NCI-H187 treated with DMSO at 0.1 percent for 48 hours (cell line): ENCODE results near the gene MRPL52.
"Not testable (repeated sequence)": the region's sequence is repeated elsewhere in the genome, so short reads cannot be mapped to it uniquely, and the experiment has no call there.

Experiments
- DNase-seq: peaks from one replicate; lab custom pipeline; 2025; lab: John Stamatoyannopoulos, UW

The MRPL52 gene

GRCh38 chr14:22811722-22812121 is 18.0 kb upstream of the MRPL52 start:
- DNase-seq = no peak

GRCh38 chr14:22812744-22813143 is 16.9 kb upstream of the MRPL52 start:
- no peak for DNase-seq

GRCh38 chr14:22813145-22813544 is 16.5 kb upstream of the MRPL52 start:
- no peak for DNase-seq

GRCh38 chr14:22814373-22814772 is 15.3 kb upstream of the MRPL52 start:
- DNase-seq = no peak

GRCh38 chr14:22814941-22815713 is 14.6 kb upstream of the MRPL52 start, which contains the start of gene SLC7A7:
Gene SLC7A7, minus strand, starts transcription at chr14:22815435. Its CDS starts 2,037 bp downstream, at chr14:22813398.
- DNase-seq = no peak

- DNase-seq = no peak
Measured at GRCh38 chr14:22819151-22819988, 10.3 kb upstream of the MRPL52 start.

GRCh38 chr14:22820731-22821130 is 9.0 kb upstream of the MRPL52 start:
- no peak for DNase-seq

- DNase-seq = no peak
Measured at GRCh38 chr14:22821193-22822015, 8.3 kb upstream of the MRPL52 start.

GRCh38 chr14:22822016-22822570 is 7.6 kb upstream of the MRPL52 start:
- DNase-seq = no peak

- no peak for DNase-seq
Measured at GRCh38 chr14:22822571-22823098, 7.1 kb upstream of the MRPL52 start.

- DNase-seq = no peak
Measured at GRCh38 chr14:22824711-22825359, 4.9 kb upstream of the MRPL52 start.

GRCh38 chr14:22829076-22829660 is 519 bp upstream of the MRPL52 start:
- not testable (repeated sequence) for DNase-seq

- DNase-seq = no peak
Measured at GRCh38 chr14:22830443-22831010, 840 bp downstream of the MRPL52 start.

GRCh38 chr14:22835505-22835904 is 5.8 kb downstream of the MRPL52 start:
- DNase-seq = no peak

- no peak for DNase-seq
Measured at GRCh38 chr14:22836301-22837113, 6.8 kb downstream of the MRPL52 start, which contains the start of gene MMP14. Gene MMP14, plus strand, starts transcription at chr14:22836585. Its CDS starts 233 bp downstream, at chr14:22836818.

GRCh38 chr14:22837114-22837749 is 7.5 kb downstream of the MRPL52 start:
- DNase-seq = no peak

GRCh38 chr14:22837750-22838538 is 8.3 kb downstream of the MRPL52 start:
- DNase-seq = no peak

GRCh38 chr14:22838631-22839041 is 8.9 kb downstream of the MRPL52 start:
- DNase-seq = no peak
